Measurements from ENCODE around the gene CHMP4A.

The CHMP4A gene

DNA sequence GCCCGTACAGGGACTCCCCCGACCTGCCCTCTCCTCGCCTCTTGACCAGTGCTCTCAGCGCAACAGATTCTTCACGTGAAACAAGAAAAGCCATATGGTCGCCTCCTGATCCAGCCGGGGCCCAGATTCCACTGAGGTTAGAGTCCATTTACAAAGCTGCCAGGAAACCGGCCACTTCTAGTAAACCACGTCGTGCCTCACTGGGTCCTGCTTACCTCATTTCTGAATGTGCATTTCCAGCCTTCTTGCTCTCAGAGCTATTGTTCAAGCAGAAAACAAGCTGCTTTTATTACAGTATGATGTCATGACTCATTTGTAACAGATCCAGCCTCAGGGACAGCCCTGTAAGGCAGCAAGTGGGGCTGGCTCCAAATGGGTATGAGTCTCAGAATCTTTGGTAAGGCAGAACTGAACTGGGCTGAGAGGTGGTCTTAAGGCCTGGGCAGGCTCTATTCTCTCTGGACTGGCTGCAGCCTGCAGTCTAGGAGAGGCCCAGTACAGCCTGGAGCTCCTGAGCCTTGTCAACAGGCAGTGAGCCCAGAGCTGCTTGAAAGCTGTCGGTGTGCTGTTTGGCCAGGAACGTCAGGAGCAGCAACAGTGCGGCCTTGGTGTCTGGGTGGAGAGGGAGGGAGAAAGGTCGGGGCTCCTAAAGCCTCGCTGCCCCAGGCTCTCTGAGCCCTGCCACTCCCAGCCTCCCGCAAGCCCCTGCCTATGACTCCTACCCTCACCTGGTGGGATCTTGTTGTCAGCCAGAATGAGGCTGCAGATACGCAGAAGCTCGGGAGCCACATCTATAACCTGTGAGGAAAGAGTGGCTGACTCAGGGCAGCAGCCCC lies 33.1 kb downstream of the CHMP4A start:
- no peak overlapping the region for H3K4me3 ChIP-seq (ENCODE audit: low read depth, low read length)
- no peak for DNase-seq (ENCODE audit: low read depth)
- TF ChIP-seq, protein P1, sequence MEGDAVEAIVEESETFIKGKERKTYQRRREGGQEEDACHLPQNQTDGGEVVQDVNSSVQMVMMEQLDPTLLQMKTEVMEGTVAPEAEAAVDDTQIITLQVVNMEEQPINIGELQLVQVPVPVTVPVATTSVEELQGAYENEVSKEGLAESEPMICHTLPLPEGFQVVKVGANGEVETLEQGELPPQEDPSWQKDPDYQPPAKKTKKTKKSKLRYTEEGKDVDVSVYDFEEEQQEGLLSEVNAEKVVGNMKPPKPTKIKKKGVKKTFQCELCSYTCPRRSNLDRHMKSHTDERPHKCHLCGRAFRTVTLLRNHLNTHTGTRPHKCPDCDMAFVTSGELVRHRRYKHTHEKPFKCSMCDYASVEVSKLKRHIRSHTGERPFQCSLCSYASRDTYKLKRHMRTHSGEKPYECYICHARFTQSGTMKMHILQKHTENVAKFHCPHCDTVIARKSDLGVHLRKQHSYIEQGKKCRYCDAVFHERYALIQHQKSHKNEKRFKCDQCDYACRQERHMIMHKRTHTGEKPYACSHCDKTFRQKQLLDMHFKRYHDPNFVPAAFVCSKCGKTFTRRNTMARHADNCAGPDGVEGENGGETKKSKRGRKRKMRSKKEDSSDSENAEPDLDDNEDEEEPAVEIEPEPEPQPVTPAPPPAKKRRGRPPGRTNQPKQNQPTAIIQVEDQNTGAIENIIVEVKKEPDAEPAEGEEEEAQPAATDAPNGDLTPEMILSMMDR (IDR thresholded peaks at IDR 0.05; ENCODE audit: low read depth, low read length, missing control alignments) = no peak

DNA sequence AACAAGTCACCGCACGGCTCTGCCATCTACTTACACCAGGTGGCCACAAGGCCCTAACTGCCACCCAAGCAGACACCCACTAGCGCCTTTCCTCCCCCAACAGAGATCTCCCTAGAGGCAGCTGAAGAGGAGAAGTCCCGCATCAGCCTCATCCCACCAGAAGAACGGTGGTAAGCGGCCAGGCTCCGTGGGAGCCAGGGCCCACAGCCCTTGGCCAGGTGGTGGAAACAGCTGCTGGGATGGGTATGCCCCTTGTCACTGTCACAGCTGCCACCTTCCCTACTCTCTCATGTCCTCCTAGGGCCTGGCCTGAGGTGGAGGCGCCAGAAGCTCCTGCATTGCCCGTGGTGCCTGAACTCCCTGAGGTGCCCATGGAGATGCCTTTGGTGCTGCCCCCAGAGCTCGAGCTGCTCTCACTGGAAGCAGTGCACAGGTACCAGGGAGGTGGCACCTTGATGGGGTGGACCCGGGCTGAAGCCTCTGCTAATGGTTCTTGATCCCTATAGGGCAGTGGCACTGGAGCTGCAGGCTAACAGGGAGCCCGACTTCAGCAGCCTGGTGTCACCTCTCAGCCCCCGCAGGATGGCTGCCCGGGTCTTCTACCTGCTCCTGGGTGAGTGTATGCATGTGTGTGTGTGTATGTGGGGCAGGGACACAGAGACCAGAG lies 33.9 kb downstream of the CHMP4A start:
- no peak overlapping the region for H3K4me3 ChIP-seq (ENCODE audit: low read depth, low read length)
- no peak for DNase-seq (ENCODE audit: low read depth)
- TF ChIP-seq, protein P1 (IDR thresholded peaks at IDR 0.05; ENCODE audit: low read depth, low read length, missing control alignments) = no peak

DNA sequence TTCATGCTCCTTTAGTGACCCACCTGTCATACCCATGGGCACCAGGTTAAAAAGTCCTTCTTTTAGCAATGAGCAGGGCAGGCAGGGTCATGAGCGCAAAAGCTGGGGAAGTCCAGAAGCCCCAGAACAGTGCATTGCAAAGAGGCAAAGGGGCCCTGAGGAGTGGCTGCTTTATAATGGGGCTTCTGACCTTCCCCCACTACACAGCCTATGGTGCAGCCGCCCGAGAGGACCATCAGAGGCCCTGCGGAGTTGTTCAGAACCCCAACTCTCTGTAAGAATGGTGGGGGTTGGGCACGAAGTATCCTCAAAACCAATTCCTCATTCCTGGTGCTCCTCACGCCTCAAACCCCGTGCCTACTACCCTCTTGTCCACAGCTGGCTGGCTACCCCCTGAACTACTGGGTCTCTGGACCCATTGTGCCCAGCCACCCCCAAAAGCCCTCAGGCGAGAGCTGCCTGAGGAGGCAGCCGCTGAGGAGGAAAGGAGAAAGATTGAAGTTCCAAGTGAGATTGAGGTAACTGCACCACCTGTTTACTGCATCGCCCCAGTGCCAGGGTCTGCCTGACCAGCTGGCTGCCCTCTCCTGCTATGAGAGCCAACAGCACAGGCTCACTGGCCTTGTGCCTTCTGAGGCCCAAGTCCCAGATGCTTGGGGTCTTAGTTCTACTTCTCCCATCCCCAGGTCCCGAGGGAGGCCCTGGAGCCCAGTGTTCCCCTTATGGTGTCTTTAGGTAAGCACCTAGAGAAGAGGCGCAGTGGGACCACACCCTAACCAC lies 34.7 kb downstream of the CHMP4A start:
- TF ChIP-seq, protein P1 (IDR thresholded peaks at IDR 0.05; ENCODE audit: low read depth, low read length, missing control alignments) = no peak
- DNase-seq (ENCODE audit: low read depth) = no peak
- H3K4me3 ChIP-seq (ENCODE audit: low read depth, low read length) = no peak overlapping the region

DNA sequence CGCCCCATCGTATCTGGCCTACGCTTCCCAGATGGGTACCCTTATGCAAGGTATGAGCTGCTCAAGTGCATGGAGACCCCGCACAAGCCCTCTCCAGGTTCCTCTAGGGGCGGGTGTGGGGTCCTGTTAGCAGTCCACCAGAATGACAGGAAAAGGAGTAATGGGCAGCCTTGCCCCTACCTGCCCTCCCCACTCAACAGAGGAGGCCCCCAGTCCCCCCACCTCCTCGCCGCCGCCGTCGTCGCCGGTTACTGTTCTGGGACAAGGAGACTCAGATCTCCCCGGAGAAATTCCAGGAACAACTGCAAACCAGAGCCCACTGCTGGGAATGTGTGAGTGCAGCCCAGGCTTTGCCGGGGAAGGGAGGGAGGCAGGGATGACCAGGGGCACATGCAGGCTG lies 35.4 kb downstream of the CHMP4A start:
- DNase-seq (ENCODE audit: low read depth) = no peak
- TF ChIP-seq, protein P1 (IDR thresholded peaks at IDR 0.05; ENCODE audit: low read depth, low read length, missing control alignments) = no peak
- H3K4me3 ChIP-seq (ENCODE audit: low read depth, low read length) = no peak overlapping the region

DNA sequence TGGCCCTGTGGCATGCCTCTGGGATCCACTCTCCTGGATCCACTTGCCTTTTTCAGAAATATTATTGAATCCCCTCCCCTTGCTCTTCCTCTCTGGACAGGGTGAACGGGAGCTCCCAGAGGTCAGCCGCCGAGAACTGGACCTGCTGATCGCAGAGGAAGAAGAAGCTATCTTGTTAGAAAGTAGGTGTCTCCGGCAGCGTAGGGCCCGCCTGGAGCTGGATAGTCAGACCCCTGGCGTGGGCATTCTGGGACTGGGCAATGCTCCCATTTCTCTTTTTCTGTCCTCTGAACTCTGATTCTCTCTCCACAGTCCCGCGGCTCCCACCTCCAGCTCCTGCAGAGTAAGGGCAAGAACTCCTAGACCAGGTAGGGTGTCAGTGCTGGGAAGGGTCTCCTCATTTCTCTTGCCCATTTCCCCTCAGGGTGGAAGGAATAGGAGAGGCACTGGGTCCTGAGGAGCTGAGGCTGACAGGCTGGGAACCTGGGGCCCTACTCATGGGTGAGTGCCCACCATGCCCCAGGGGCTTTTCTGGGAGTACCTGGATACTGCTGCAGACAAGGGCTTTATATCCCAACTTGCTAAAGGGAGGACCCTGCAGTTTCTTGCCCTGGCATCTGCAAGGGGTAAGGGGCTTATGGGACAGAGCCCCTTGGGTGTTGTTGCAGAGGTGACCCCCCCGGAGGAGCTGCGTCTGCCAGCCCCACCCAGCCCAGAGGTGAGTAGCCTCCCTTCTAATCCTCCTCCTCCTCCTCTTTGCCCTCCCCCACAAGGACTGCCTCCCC lies 36.1 kb downstream of the CHMP4A start:
- DNase-seq (ENCODE audit: low read depth) = no peak
- no peak overlapping the region for H3K4me3 ChIP-seq (ENCODE audit: low read depth, low read length)
- TF ChIP-seq, protein P1 (IDR thresholded peaks at IDR 0.05; ENCODE audit: low read depth, low read length, missing control alignments) = no peak

DNA sequence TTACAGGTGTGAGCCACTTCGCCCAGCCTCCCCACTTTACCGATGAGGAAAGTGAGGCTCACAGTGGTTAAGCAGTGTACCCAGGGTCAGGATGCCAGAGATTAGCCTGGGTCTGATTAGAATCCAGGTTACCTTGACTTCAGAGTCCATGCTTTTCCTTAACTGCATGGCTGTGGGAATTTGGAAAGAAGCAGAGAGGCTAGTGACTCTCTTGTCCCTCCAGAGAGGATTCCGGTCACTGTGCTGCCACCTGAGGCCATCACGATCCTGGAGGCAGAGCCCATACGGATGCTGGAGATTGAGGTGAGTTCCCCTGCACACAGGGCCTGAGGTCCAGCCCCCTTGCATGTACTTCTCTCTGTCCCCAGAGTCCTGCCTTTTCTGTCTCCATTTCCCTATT lies 36.7 kb downstream of the CHMP4A start:
- DNase-seq (ENCODE audit: low read depth) = no peak
- TF ChIP-seq, protein P1 (IDR thresholded peaks at IDR 0.05; ENCODE audit: low read depth, low read length, missing control alignments) = no peak
- H3K4me3 ChIP-seq (ENCODE audit: low read depth, low read length) = no peak overlapping the region
